A673 (cell line): ENCODE measurements around the gene KIFAP3.

ENCODE experiments used
- CTCF ChIP-seq: fragments of 300-800, 200-600 bp; sonication (generic); conservative IDR thresholded peaks from 2 replicates; pipeline ENCODE4 v1.5.1; 2017; ENCODE audit warnings: low read depth, mild to moderate bottlenecking, antibody characterized with exemption, low read length, moderate library complexity, mixed read lengths
- EZH2 ChIP-seq: fragments of 200-600 bp; sonication (generic); IDR thresholded peaks from 2 replicates; pipeline ENCODE4 v1.6.1; 2017; ENCODE audit warnings: borderline replicate concordance, low read depth, mild to moderate bottlenecking, mixed read lengths, antibody characterized with exemption, low read length; ENCODE audit not compliant: poor library complexity, severe bottlenecking

- no peak for TF ChIP-seq CTCF
- no peak for TF ChIP-seq EZH2
Observed at GRCh38 chr1:169959686-169960085, 114.8 kb downstream of the KIFAP3 start.
